SIG-M5 treated with dmso at 0.1 percent for 504 hours (cell line): ENCODE measurements around the gene SH3BP5L.

ENCODE experiments used
- DNase-seq: peaks from one replicate; lab custom pipeline; 2025; ENCODE audit not compliant: unreplicated experiment; lab: John Stamatoyannopoulos, UW

Gene SH3BP5L

GRCh38 chr1:248825909-248826760, at the start of gene SH3BP5L:
Gene SH3BP5L, minus strand, starts transcription at chr1:248825915. Its CDS starts 980 bp downstream, at chr1:248824935.
- peak; percentile 99 for DNase-seq

- peak; percentile 93 for DNase-seq
Measured at GRCh38 chr1:248873993-248874533, 48.3 kb upstream of the SH3BP5L start.

- DNase-seq = peak; percentile 93
Measured at GRCh38 chr1:248873409-248873992, 47.8 kb upstream of the SH3BP5L start.

GRCh38 chr1:248872752-248873408, 47.2 kb upstream of the SH3BP5L start:
- peak; percentile 78 for DNase-seq

- no peak for DNase-seq
Measured at GRCh38 chr1:248871837-248872401, 46.2 kb upstream of the SH3BP5L start.

GRCh38 chr1:248862998-248863881, 37.5 kb upstream of the SH3BP5L start:
- DNase-seq = peak; percentile 92

- DNase-seq = peak; percentile 76
Measured at GRCh38 chr1:248862695-248862997, 36.9 kb upstream of the SH3BP5L start.

- DNase-seq = no peak
Measured at GRCh38 chr1:248861616-248862015, 35.9 kb upstream of the SH3BP5L start.

GRCh38 chr1:248860007-248860406, 34.3 kb upstream of the SH3BP5L start:
- DNase-seq = no peak

- peak; percentile 98 for DNase-seq
Measured at GRCh38 chr1:248858891-248859889, 33.5 kb upstream of the SH3BP5L start, which contains the start of gene ZNF692. Gene ZNF692, minus strand, starts transcription at chr1:248859085. Its CDS starts 776 bp downstream, at chr1:248858309.

- DNase-seq = peak; percentile 89
Measured at GRCh38 chr1:248858096-248858890, 32.6 kb upstream of the SH3BP5L start.

- no peak for DNase-seq
Measured at GRCh38 chr1:248857749-248858095, 32.0 kb upstream of the SH3BP5L start.

GRCh38 chr1:248857201-248857600, 31.5 kb upstream of the SH3BP5L start:
- no peak for DNase-seq

GRCh38 chr1:248856176-248856575, 30.5 kb upstream of the SH3BP5L start:
- no peak for DNase-seq

GRCh38 chr1:248855580-248855979, 29.9 kb upstream of the SH3BP5L start:
- no peak for DNase-seq

GRCh38 chr1:248853663-248854375, 28.1 kb upstream of the SH3BP5L start:
- no peak for DNase-seq

- peak; percentile 28 for DNase-seq
Measured at GRCh38 chr1:248852481-248853405, 27.0 kb upstream of the SH3BP5L start.
